Measurements from ENCODE around the gene TMEM232. TPM values are rescaled to one million over a fixed set of nuclear protein-coding genes. Genes with fewer than 3 reads are reported as not detected.

TMEM232 gene
- total RNA-seq, 2 donors from 2014 or later, result 3.9 to 4.2 TPM

GRCh38 chr5:110644357-110644756, 82.1 kb downstream of the TMEM232 start:
- no peak for DNase-seq
- Mint-ChIP-seq H3K27me3 (ENCODE audit: insufficient read depth) (no peaks in the 10 kb centered on the region), H3K9me3 (no peaks in the 10 kb centered on the region), H3K4me1 (no peaks in the 10 kb centered on the region), H3K4me3 (no peak overlapping the region), H3K36me3 (ENCODE audit: low read depth) (no peaks in the 10 kb centered on the region), H3K27ac (no peak overlapping the region)
- no peaks in the 10 kb centered on the region for H3K27me3 ChIP-seq (ENCODE audit: control insufficient read depth, insufficient read depth, low read length, poor library complexity, severe bottlenecking)
- WGBS, 2 experiments (ENCODE audit: insufficient coverage in 1 of 2, insufficient read length in 1 of 2), result 79% methylated on average over 1 of the region's 1 CpG; no CpG with 5 or more reads in 1 of the 2 experiments
- H3K9ac ChIP-seq (ENCODE audit: extremely low read depth, low read length, poor library complexity, severe bottlenecking), result no peak overlapping the region
- no peak overlapping the region for H3K27ac ChIP-seq (ENCODE audit: low read depth, low read length)
- no peaks in the 10 kb centered on the region for H3K4me1 ChIP-seq (ENCODE audit: control insufficient read depth, insufficient read depth, low read length)
- no peak overlapping the region for H3K4me3 ChIP-seq (ENCODE audit: low read length)
- no peaks in the 10 kb centered on the region for H3K9me3 ChIP-seq (ENCODE audit: control insufficient read depth, low read length)
- no peak for TF ChIP-seq CTCF (conservative IDR thresholded peaks at IDR 0.05)
- H3K36me3 ChIP-seq (ENCODE audit: control insufficient read depth, insufficient read depth, low read length), result no peaks in the 10 kb centered on the region

DNA sequence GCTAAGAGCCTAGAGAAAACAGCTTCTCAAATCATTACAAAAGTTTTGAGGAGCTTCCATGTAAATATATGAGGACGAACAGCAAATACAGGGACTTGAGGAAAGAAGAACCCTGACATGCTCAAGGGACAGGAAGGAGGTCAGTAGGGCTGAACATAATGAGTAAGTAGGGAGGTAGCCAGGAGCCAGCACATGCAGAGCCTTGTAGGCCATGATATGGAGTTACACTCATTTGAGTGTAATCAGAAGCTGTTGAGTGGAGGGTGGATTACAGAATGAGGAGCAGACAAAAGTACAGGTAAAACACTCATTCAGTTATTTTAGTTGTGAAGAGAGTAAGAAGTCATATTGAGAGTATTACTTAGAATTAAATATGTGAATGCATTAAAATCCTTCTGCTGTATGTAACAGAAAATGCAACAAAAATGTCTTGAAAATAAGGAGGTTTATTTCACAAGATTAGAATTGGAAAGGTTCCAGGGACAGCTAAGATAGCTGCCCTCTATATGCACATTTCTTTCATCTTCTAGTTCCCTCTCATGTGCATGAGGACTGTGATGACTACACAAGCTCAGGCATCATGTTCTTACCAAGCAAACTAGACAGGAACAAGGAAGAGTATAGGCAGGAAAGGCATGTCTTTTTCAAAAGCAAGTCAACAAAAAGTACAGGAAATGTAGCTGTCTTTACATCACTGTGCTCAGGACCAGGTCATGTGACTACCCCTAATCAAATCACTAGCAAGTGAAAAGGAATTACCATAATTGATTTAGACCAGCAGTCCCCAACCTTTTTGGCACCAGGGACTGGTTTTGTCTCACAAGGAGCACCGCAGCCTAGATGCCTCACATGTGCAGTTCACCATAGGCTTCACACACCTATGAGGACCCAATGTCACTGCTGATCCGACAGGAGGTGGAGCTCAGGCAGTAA, 87.2 kb downstream of the TMEM232 start:
- Histone ChIP-seq H3K36me3 (ENCODE audit: control insufficient read depth, insufficient read depth, low read length) (no peaks in the 10 kb centered on the region), H3K4me3 (ENCODE audit: low read length) (no peak overlapping the region), H3K9ac (ENCODE audit: extremely low read depth, low read length, poor library complexity, severe bottlenecking) (no peak overlapping the region), H3K4me1 (ENCODE audit: control insufficient read depth, insufficient read depth, low read length) (no peaks in the 10 kb centered on the region), H3K9me3 (ENCODE audit: control insufficient read depth, low read length) (no peaks in the 10 kb centered on the region), H3K27ac (ENCODE audit: low read depth, low read length) (no peak overlapping the region), H3K27me3 (ENCODE audit: control insufficient read depth, insufficient read depth, low read length, poor library complexity, severe bottlenecking) (no peaks in the 10 kb centered on the region)
- Mint-ChIP-seq H3K27ac (no peak overlapping the region), H3K36me3 (ENCODE audit: low read depth) (no peaks in the 10 kb centered on the region), H3K4me1 (no peaks in the 10 kb centered on the region), H3K9me3 (no peaks in the 10 kb centered on the region), H3K4me3 (no peak overlapping the region), H3K27me3 (ENCODE audit: insufficient read depth) (no peaks in the 10 kb centered on the region)
- WGBS, 2 experiments (ENCODE audit: insufficient coverage in 1 of 2, insufficient read length in 1 of 2), result 90 to 100% methylated on average over 3 of the region's 3 CpGs
- no peak for DNase-seq
- no peak for TF ChIP-seq CTCF (conservative IDR thresholded peaks at IDR 0.05)

GRCh38 chr5:110634475-110634874, 92.0 kb downstream of the TMEM232 start:
- H3K27me3 Mint-ChIP-seq (ENCODE audit: insufficient read depth), result no peaks in the 10 kb centered on the region

More at GRCh38 chr5:110634475-110634874, 92.0 kb downstream of the TMEM232 start:
- H3K27me3 ChIP-seq (ENCODE audit: control insufficient read depth, insufficient read depth, low read length, poor library complexity, severe bottlenecking), result no peaks in the 10 kb centered on the region
- no peaks in the 10 kb centered on the region for H3K36me3 Mint-ChIP-seq (ENCODE audit: low read depth)
- no peak overlapping the region for H3K4me3 Mint-ChIP-seq
- no peaks in the 10 kb centered on the region for H3K4me1 ChIP-seq (ENCODE audit: control insufficient read depth, insufficient read depth, low read length)
- no peaks in the 10 kb centered on the region for H3K9me3 ChIP-seq (ENCODE audit: control insufficient read depth, low read length)
- TF ChIP-seq CTCF (conservative IDR thresholded peaks at IDR 0.05), result no peak
- DNase-seq, result no peak
- H3K9ac ChIP-seq (ENCODE audit: extremely low read depth, low read length, poor library complexity, severe bottlenecking), result no peak overlapping the region
- no peak overlapping the region for H3K27ac Mint-ChIP-seq
- no peak overlapping the region for H3K4me3 ChIP-seq (ENCODE audit: low read length)
- no peak overlapping the region for H3K27ac ChIP-seq (ENCODE audit: low read depth, low read length)
- H3K36me3 ChIP-seq (ENCODE audit: control insufficient read depth, insufficient read depth, low read length), result no peaks in the 10 kb centered on the region
- no peaks in the 10 kb centered on the region for H3K9me3 Mint-ChIP-seq
- H3K4me1 Mint-ChIP-seq, result no peaks in the 10 kb centered on the region

Data from endodermal cell (in vitro differentiated cells).